ENCODE measurements around the gene SRD5A1.

SRD5A1 gene

DNA sequence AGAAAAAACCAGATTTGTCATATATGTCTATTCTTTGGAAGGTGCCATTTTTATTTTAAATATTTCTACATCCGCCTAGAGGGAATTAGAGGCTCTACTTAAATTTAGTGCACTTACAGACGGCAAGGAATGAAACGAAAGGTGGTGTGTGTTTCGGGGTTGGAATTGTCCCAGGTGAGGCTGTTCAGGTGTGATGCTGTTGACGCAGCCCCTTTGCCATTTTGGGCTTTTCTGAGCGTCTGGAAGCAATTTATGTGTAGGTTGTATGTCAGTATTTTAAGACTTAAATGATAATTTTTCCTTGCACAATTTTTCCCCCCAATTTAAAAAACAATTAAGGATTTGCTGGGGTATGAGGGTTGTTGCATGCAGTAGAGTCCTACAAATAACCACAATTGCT, 82.0 kb downstream of the SRD5A1 start:
- DNase-seq = no peak

DNA sequence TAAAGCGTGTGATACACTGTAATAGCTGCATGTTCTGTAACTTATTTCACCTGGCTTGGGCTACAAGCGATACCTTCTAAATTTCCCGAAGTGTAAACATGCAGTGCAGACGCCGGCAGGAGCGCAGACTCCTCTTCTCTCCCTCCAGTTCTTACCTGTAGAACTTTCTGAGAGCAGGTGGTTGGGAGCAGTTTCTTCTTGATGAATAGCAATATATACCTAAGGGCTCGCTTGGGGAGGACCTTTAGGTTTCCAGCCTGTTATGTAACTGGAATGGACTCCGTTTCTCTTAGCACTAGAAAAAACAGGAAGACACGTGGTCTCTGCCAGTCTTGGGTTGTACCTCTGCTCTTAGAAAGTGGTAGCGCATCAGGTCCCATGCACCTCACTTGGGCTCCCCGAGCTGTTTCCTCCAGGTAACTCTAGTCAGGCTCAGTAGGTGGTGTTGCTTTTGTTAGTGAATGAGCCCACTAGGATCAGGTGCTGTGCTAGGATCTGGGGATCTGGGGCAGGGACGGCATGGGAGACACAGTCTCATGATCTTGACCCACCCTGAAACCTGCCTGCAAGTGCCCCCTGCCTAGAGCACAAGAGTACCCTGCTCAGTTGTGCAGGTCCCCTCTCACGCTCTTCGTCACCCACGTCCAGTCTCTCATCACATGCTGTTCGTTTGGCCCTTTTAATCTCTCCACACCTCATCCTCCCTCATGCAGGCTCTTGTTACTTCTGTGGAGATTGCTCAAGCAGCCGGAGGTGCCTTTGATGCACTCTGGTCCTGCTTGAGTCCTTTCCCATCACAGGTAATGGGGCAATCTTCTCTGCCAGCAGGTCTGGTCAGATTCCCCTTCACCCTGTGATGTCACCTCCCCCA, 82.8 kb downstream of the SRD5A1 start:
- no peak for DNase-seq

DNA sequence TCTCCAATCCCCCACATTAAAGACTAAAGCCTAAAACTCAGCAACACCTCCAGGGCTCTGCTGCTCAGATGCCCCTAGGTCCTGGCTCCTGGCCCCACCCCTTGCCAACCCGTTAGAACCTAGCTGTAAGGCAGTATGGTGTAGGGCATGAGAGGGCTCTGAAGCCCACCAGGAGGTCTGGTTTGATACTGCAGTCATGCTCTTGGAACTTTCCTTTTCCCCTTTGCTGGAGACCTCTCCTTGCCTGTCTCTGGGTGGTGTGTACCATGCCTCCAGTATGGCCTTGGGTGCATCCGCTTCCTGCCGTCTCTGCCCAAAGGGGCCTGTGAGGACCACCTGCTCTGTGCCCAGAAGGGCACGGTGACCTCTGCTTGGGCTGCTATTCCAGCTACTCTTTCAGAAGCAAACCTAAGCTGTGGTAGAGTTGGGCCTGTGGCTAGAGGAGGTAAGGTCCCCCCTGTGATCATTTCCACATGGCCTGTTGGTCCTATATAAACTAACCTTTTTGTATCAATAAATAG, 83.4 kb downstream of the SRD5A1 start:
- no peak for DNase-seq

DNA sequence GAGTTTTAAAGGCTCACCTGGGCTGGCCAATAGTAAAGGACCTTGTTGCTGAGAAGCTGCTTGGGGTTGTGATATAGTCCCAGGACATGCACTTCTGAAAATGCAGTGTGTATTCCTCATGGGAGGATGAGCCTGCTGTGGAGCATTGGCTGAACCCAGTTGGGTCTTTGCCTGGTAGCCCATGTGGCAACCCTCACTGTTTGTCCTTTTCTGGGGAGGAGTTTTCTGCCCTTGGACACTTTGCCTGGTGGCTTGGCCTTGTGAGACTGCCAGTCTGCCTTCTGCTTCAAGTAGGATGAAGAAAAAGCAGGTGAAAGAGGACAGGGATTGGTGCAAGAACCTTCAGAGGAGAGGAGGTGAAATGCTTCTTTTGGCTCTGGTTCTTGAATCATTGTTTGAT, 84.0 kb downstream of the SRD5A1 start:
- DNase-seq = no peak

DNA sequence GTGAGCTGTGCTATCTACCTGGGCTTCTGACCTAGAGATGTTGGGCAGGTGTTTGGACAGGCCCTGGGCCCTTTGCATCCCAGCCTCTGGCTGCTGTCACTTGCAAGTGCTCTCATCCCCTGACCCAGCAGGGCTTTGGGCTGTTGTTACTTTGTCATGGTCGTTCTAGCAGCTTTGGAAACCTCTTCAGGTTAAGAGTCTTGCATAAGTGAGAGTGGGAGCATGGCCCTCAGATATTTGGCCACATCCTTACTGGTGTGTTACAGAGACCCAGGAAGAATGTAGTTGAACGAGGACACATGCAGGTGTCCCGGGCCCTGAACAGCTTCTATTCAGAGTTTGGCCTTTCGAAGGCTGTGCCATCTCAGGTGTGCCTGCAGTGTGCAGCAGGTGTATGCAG, 84.4 kb downstream of the SRD5A1 start:
- no peak for DNase-seq

DNA sequence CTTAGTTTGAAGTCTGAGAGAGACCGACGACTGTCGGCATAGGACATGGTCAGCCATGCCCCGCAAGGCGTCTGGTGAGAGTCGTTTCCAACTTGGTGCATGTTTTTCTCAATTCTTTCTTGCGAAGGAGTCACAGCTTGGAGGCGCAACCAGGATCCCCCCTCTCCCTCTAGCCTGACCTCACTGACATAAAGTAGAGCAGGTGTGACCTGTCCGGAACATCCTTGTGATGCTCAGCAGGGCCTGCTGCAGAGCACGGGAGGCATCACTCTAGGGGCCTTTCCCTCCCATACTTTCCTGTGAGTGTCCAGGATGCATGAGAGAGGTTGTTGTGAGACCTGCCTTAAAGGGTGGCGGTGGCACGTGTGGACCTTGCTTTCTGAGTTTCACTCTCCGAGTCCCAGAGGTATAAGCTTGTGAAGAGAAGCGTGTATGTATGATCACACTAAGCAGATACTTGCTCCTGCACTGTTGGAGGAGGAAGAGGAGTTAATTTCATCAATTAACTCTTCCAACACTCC, 85.0 kb downstream of the SRD5A1 start:
- DNase-seq = no peak

DNA sequence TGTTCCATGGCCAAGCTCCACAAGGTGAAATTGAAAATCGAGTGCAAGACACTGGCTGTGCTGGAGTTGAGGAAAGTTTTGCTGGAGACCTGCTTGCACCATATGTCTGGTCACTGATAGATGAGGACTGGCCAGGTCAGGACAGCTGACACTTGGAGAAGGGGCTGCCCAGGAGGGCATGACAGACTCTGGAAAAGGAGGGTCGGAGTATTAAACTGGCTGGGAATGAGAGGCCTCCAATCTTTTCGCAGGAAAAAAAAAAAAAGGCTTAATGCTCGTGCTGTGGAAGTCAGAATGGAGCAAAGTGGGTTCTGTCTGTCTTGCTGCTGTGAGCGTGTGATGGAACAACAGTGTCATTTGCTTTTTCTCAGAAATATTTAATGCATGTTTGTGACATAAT, 85.5 kb downstream of the SRD5A1 start:
- no peak for DNase-seq

DNA sequence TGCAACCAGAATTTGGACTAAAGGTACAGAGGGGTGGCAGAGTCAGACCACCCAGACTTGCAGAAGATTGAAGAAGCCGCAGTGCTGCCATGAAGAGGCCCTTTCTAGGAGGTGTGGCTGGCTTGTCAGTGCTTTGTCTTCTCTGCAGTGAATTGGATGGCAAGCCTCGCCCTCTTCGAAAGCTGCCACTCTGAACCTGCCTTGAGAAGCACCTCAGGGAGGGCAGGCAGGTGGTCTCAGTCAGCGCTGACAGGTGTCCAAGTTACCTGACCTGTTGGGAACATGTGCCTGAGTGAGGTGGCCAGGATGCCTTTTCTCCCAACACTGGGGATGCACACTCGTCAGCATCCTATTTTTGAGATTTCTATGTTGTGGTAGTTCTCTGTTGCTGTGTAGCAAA, 86.2 kb downstream of the SRD5A1 start:
- DNase-seq = no peak

DNA sequence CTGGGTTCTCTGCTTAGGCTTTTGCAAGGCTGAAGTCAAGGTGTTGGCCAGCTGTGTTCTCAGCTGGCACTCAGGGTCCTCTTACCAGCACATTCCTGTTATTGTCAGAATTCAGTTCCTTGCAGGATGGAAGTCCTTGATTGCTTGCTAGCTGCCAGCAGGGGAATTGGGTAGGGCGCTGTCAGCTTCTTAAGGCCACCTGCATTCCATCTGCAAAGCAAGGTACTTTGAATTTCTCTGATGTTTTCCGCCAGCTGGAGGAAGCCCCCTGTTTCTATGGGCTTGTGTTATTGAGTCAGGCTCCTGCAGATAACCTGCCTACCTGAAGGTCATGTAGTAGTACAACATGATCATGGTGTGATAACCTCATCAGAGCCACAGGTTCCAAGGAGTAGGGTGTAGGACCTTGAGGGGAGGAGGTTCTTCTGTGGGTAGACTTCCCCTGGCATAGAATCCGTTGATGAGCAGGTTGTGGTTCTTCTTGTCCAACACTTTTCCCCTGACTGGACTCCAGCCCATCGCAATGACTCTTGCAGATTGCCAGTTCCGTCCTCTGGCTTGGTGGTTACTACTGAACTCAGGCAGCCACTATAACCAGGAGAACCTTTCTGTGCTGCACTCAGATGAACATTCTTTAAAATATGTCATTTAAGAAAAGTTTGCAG, 86.8 kb downstream of the SRD5A1 start:
- DNase-seq = no peak

DNA sequence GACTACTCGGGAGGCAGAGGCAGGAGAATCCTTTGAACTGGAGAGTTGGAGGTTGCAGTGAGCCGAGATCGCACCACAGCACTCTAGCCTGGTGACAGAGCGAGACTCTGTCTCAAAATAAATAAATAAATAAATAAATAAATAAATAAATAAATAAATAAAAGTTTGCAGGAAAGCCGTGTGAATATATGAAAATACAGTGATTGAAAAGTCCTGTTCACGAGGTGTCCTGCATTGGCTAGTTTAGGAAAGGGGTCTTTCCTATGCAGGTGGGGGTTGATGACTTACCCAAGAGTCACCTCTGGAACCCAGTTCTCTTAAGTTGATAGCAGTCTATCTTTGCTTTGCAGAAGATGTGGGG, 87.3 kb downstream of the SRD5A1 start:
- no peak for DNase-seq

DNA sequence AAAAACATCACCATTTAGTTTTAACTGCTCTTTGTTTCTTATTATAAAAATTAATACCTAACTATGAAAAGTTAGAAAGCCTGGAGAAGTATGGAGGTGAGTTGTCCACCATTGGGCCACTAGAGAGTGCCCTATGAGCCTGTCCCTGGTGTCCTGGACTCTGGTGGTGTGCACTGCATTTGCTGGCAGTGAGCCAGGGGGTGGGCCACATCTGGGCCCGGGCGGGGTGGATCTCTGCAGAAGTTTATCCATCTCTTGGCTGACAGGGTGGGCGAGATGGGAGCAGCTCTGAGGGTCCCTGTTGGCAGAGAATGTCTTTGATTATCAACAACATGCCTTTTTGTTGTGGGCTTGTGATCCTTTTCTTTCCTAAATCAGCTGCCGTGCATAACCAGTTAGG, 88.2 kb downstream of the SRD5A1 start:
- no peak for DNase-seq

DNA sequence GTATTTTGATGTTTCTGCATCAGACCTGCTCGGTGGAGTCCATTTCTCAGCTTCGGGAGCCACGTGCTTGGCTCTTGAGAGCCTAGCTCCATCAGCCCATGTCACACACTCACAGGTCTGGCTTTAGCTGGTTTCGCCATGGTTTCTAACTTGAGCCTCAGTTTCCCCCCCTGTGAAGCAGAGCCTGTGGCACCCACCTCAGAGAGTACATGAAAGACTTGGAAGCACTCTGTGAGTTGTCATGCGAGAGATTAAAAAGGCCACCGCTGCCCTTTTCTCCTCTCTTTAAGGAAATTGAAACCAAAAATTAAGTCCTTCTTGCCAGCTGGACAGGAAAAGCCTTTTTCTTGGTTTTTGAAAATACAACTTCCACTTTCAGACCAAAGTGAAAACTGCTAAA, 88.8 kb downstream of the SRD5A1 start:
- no peak for DNase-seq

DNA sequence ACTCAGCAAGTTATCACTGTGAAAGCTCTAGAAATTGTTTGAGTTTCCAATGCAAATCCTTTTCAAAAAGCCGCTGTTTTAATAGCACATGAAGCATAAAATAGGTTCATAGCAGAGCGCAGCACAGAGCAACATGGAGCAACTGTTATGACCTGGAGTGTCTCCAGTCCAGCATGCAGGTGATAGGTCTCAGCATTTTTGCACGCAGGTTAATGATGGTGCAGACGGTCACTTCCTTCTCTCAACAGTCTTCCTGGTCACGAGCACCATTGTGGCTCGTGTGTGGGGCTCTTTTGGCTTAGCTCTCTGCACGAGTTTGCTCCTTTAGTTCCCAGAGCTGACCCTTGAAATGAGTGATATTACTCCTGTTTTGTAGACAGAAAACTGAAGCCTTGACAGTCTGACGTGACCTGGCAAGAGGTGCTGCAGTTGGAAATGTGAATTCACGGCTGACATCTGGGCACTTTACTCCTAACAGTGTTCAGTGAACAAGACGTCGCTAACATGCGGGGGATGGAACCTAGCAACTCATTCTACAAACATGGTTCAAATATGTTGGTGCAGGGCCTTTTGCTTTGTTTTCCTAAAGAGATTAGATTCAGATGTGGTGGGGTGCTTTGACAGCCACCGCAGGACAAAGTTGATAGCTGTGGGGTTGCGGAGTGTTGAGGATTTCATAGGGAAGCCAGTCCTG, 90.0 kb downstream of the SRD5A1 start:
- no peak for DNase-seq

DNA sequence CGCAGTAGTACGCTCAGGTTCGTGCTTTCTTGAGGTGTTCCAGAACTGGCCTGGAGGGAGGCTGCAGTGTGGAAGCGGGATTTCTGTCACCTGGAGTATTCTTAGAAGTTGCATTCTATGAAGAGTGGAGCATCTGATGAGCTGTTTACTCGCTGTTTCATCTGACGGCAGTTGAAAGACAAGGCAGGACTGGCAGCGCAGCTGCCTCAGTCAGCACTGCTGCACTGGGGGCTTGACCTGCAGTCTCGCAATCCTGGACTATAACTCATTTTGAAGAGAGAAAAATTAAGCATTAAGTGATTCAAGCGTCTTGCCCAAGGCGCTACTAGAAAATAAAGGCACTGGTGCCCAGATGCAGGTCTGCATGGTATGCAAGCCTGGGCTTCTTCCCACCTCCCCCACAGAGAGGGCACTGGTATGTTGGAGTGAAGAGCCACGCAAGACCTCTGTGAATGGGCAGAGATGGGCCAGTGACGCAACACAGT, 90.6 kb downstream of the SRD5A1 start:
- no peak for DNase-seq

Measured in NCI-H510A treated with DMSO at 0.1 percent for 48 hours (cell line).